K562 (cell line): ENCODE measurements around the gene ATXN7L1. TPM values are rescaled to one million over a fixed set of nuclear protein-coding genes. Genes with fewer than 3 reads are reported as not detected.

Experiments
- EP300 ChIP-seq: IDR thresholded peaks from 2 replicates; pipeline ENCODE4 v1.6.1; 2012; ENCODE audit warnings: low read length, improper control_type of control experiment
- POLR3A ChIP-seq: IDR thresholded peaks from 2 replicates; pipeline ENCODE4 v1.6.1; 2011; ENCODE audit warnings: borderline replicate concordance, mild to moderate bottlenecking, moderate library complexity; ENCODE audit not compliant: insufficient read length, insufficient read depth; ENCODE audit errors: extremely low read depth
- RAD21 ChIP-seq, 2 experiments: fragments of 250-450 bp in 1 of 2; fragments of 450-650 bp in 1 of 2; sonication (Bioruptor Pico) in 1 of 2; formaldehyde crosslinking in 1 of 2; IDR thresholded peaks in 1 of 2; conservative IDR thresholded peaks in 1 of 2; 2 replicates each; pipeline versions ENCODE4 v1.4.0 to v1.8.0; 2020 to 2022; ENCODE audit warnings: mild to moderate bottlenecking in 2 of 2, moderate library complexity in 1 of 2
- SMARCE1 ChIP-seq: fragments of 450-650 bp; IDR thresholded peaks from 2 replicates; pipeline ENCODE4 v1.7.1; 2016; ENCODE audit warnings: mild to moderate bottlenecking
- SP1 ChIP-seq: sonication (generic); formaldehyde crosslinking; IDR thresholded peaks from 2 replicates; pipeline ENCODE4 v1.8.1; 2022; ENCODE audit warnings: mild to moderate bottlenecking, missing genetic modification reagents
- TFAM ChIP-seq: fragments of 250-450 bp; sonication (Bioruptor Pico); conservative IDR thresholded peaks from 2 replicates; pipeline ENCODE4 v1.5.0; 2021; ENCODE audit warnings: mild to moderate bottlenecking, moderate library complexity
- ZSCAN29 ChIP-seq: fragments of 450-650 bp; IDR thresholded peaks from 2 replicates; pipeline ENCODE4 v1.6.1; 2017
- polyA plus RNA-seq, 8 experiments: library from polyadenylated mRNA; depleted of rRNA in 4 of 8; stranded (reverse) in 5 of 8; unstranded in 3 of 8; fragments of >200 nt; fragmentation: Nextera tagmentation in 2 of 8; fragmentation: Illumina TruSeq in 1 of 8; extraction: Ambion mirVana in 2 of 8; extraction: Trizol in 1 of 8; gene quantifications; 2 replicates each; pipeline versions ENCODE4 v1.2.1 to v1.2.3, GENCODE V29; 2011 to 2014; ENCODE audit warnings: inconsistent platforms in 1 of 8, missing spikeins in 1 of 8
- total RNA-seq, 7 experiments: library from RNA; depleted of rRNA in 6 of 7; stranded (reverse); fragments of >200 nt in 6 of 7; fragmentation: Illumina TruSeq in 2 of 7; extraction: Trizol in 2 of 7; gene quantifications; 2 replicates each; pipeline versions ENCODE4 v1.2.1 to v1.2.3, GENCODE V29; 2011 to 2021; ENCODE audit warnings: low replicate concordance in 1 of 7
- TF ChIP-seq, protein P1 (sequence below): sonication (generic); formaldehyde crosslinking; IDR thresholded peaks from 2 replicates; pipeline ENCODE4 v1.8.1; 2023; ENCODE audit warnings: mild to moderate bottlenecking, missing genetic modification reagents
- TF ChIP-seq, protein P2 (sequence below): fragments of 450-650 bp; IDR thresholded peaks from 2 replicates; pipeline ENCODE4 v1.6.1; 2016; ENCODE audit warnings: mild to moderate bottlenecking, moderate library complexity
- TF ChIP-seq, protein P3 (sequence below): fragments of 450-650 bp; formaldehyde crosslinking; IDR thresholded peaks from 2 replicates; pipeline ENCODE4 v1.4.0; 2020; ENCODE audit warnings: mild to moderate bottlenecking, moderate library complexity
- TF ChIP-seq, protein P4 (sequence below): sonication (generic); formaldehyde crosslinking; IDR thresholded peaks from 2 replicates; pipeline ENCODE4 v1.8.0; 2022; ENCODE audit warnings: missing genetic modification reagents, mild to moderate bottlenecking, moderate library complexity, borderline replicate concordance

The ATXN7L1 gene
- total and polyA plus RNA-seq, 9 of the 15 experiments (the other 6 are each of a cell fraction or from before 2014, with no cell fraction given) = 6.6 to 13.7 (median 10.7) TPM

DNA sequence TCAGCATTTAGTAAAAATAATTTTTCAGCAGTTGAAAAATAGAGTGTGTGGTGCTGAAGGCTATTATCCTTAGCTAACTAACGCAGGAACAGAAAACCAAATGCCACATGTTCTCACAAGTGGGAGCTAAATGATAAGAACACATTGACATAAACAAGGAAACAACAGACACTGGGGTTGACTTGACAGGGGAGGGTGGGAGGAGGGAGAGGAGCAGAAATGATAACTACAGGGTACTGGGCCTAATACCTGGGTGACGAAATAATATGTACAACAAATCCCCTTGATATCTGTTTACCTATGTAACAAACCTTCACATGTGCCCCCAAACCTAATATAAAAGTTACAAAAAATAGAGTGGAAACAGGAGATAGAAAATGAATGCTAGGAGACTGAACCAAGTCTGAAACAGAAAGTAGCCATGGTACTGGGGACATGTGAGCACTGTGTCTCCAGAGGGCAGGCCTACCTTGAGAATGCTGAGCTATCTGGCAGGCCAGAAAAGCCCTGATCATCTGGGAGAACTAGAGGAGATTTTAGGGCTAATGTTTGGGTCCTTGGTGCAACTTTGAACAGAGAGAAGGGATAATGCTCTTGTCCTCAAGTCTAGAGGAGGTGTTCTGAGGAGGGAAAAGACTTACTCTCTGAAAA lies 290.4 kb downstream of the ATXN7L1 start (continued):
- TF ChIP-seq TFAM (CRISPR knock-in tag) (no peak), RAD21 (CRISPR knock-in tag; conservative IDR thresholded peaks at IDR 0.05 in 1 of 2, IDR thresholded peaks at IDR 0.05 in 1 of 2) (peak in 1 of 2 experiments; percentile 36; a peak in 2 of 4 replicates), POLR3A (no peak), ZSCAN29 (no peak), EP300 (peak; percentile 23; the same call in 1 of the 2 replicates), SP1 (CRISPR knock-in tag) (no peak), SMARCE1 (no peak)
- TF ChIP-seq, protein P1, sequence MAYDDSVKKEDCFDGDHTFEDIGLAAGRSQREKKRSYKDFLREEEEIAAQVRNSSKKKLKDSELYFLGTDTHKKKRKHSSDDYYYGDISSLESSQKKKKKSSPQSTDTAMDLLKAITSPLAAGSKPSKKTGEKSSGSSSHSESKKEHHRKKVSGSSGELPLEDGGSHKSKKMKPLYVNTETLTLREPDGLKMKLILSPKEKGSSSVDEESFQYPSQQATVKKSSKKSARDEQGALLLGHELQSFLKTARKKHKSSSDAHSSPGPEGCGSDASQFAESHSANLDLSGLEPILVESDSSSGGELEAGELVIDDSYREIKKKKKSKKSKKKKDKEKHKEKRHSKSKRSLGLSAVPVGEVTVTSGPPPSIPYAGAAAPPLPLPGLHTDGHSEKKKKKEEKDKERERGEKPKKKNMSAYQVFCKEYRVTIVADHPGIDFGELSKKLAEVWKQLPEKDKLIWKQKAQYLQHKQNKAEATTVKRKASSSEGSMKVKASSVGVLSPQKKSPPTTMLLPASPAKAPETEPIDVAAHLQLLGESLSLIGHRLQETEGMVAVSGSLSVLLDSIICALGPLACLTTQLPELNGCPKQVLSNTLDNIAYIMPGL = no peak
- TF ChIP-seq, protein P2, sequence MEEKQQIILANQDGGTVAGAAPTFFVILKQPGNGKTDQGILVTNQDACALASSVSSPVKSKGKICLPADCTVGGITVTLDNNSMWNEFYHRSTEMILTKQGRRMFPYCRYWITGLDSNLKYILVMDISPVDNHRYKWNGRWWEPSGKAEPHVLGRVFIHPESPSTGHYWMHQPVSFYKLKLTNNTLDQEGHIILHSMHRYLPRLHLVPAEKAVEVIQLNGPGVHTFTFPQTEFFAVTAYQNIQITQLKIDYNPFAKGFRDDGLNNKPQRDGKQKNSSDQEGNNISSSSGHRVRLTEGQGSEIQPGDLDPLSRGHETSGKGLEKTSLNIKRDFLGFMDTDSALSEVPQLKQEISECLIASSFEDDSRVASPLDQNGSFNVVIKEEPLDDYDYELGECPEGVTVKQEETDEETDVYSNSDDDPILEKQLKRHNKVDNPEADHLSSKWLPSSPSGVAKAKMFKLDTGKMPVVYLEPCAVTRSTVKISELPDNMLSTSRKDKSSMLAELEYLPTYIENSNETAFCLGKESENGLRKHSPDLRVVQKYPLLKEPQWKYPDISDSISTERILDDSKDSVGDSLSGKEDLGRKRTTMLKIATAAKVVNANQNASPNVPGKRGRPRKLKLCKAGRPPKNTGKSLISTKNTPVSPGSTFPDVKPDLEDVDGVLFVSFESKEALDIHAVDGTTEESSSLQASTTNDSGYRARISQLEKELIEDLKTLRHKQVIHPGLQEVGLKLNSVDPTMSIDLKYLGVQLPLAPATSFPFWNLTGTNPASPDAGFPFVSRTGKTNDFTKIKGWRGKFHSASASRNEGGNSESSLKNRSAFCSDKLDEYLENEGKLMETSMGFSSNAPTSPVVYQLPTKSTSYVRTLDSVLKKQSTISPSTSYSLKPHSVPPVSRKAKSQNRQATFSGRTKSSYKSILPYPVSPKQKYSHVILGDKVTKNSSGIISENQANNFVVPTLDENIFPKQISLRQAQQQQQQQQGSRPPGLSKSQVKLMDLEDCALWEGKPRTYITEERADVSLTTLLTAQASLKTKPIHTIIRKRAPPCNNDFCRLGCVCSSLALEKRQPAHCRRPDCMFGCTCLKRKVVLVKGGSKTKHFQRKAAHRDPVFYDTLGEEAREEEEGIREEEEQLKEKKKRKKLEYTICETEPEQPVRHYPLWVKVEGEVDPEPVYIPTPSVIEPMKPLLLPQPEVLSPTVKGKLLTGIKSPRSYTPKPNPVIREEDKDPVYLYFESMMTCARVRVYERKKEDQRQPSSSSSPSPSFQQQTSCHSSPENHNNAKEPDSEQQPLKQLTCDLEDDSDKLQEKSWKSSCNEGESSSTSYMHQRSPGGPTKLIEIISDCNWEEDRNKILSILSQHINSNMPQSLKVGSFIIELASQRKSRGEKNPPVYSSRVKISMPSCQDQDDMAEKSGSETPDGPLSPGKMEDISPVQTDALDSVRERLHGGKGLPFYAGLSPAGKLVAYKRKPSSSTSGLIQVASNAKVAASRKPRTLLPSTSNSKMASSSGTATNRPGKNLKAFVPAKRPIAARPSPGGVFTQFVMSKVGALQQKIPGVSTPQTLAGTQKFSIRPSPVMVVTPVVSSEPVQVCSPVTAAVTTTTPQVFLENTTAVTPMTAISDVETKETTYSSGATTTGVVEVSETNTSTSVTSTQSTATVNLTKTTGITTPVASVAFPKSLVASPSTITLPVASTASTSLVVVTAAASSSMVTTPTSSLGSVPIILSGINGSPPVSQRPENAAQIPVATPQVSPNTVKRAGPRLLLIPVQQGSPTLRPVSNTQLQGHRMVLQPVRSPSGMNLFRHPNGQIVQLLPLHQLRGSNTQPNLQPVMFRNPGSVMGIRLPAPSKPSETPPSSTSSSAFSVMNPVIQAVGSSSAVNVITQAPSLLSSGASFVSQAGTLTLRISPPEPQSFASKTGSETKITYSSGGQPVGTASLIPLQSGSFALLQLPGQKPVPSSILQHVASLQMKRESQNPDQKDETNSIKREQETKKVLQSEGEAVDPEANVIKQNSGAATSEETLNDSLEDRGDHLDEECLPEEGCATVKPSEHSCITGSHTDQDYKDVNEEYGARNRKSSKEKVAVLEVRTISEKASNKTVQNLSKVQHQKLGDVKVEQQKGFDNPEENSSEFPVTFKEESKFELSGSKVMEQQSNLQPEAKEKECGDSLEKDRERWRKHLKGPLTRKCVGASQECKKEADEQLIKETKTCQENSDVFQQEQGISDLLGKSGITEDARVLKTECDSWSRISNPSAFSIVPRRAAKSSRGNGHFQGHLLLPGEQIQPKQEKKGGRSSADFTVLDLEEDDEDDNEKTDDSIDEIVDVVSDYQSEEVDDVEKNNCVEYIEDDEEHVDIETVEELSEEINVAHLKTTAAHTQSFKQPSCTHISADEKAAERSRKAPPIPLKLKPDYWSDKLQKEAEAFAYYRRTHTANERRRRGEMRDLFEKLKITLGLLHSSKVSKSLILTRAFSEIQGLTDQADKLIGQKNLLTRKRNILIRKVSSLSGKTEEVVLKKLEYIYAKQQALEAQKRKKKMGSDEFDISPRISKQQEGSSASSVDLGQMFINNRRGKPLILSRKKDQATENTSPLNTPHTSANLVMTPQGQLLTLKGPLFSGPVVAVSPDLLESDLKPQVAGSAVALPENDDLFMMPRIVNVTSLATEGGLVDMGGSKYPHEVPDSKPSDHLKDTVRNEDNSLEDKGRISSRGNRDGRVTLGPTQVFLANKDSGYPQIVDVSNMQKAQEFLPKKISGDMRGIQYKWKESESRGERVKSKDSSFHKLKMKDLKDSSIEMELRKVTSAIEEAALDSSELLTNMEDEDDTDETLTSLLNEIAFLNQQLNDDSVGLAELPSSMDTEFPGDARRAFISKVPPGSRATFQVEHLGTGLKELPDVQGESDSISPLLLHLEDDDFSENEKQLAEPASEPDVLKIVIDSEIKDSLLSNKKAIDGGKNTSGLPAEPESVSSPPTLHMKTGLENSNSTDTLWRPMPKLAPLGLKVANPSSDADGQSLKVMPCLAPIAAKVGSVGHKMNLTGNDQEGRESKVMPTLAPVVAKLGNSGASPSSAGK = peak; percentile 67
- TF ChIP-seq, protein P3, sequence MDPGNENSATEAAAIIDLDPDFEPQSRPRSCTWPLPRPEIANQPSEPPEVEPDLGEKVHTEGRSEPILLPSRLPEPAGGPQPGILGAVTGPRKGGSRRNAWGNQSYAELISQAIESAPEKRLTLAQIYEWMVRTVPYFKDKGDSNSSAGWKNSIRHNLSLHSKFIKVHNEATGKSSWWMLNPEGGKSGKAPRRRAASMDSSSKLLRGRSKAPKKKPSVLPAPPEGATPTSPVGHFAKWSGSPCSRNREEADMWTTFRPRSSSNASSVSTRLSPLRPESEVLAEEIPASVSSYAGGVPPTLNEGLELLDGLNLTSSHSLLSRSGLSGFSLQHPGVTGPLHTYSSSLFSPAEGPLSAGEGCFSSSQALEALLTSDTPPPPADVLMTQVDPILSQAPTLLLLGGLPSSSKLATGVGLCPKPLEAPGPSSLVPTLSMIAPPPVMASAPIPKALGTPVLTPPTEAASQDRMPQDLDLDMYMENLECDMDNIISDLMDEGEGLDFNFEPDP (CRISPR knock-in tag) = no peak
- TF ChIP-seq, protein P4, sequence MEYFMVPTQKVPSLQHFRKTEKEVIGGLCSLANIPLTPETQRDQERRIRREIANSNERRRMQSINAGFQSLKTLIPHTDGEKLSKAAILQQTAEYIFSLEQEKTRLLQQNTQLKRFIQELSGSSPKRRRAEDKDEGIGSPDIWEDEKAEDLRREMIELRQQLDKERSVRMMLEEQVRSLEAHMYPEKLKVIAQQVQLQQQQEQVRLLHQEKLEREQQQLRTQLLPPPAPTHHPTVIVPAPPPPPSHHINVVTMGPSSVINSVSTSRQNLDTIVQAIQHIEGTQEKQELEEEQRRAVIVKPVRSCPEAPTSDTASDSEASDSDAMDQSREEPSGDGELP (CRISPR knock-in tag) = no peak
